Heart left ventricle (tissue), 16 donors: Measurements from ENCODE around the gene HNRNPH1. TPM values are rescaled to one million over a fixed set of nuclear protein-coding genes. Genes with fewer than 3 reads are reported as not detected.

ENCODE experiments used
- ATAC-seq, 4 donors: fragments of 200-7000 bp; cut with Tn5 transposase; one replicate each; pipeline ENCODE4 v1.9.1; 2020 to 2022; ENCODE audit warnings: moderate library complexity in 4 of 4, mild to moderate bottlenecking in 3 of 4, moderate number of reproducible peaks in 1 of 4
- DNase-seq, 5 donors: peaks; one replicate each; pipeline ENCODE4 v3.0.0-alpha.2; 2020
- H3K27ac ChIP-seq, 12 donors: fragments of 200-600 bp; sonication (generic) in 4 of 12; one replicate each; pipeline versions ENCODE4 v1.5.0 to v1.8.0; 2016 to 2022; ENCODE audit warnings: mild to moderate bottlenecking in 2 of 12
- H3K27me3 ChIP-seq, 9 donors: fragments of 200-600 bp; sonication (generic) in 2 of 9; one replicate each; pipeline versions ENCODE4 v1.5.1 to v1.8.0; 2016 to 2022; ENCODE audit warnings: mild to moderate bottlenecking in 3 of 9
- H3K36me3 ChIP-seq, 9 donors: fragments of 200-600 bp; sonication (generic) in 2 of 9; one replicate each; pipeline versions ENCODE4 v1.5.0 to v1.8.0; 2018 to 2022; ENCODE audit warnings: mild to moderate bottlenecking in 2 of 9
- H3K4me1 ChIP-seq, 12 donors: fragments of 200-600 bp; sonication (generic) in 4 of 12; one replicate each; pipeline versions ENCODE4 v1.5.0 to v1.8.0; 2016 to 2022; ENCODE audit warnings: mild to moderate bottlenecking in 3 of 12
- H3K4me3 ChIP-seq, 12 donors: fragments of 200-600 bp; sonication (generic) in 4 of 12; one replicate each; pipeline versions ENCODE4 v1.5.0 to v1.8.0; 2017 to 2022; ENCODE audit warnings: mild to moderate bottlenecking in 9 of 12, moderate library complexity in 4 of 12
- H3K9me3 ChIP-seq, 12 donors: fragments of 200-600 bp; sonication (generic) in 4 of 12; one replicate each; pipeline versions ENCODE4 v1.5.0 to v1.8.0; 2016 to 2022; ENCODE audit warnings: mild to moderate bottlenecking in 1 of 12
- POLR2A ChIP-seq, 2 donors: fragments of 450-650 bp; IDR thresholded peaks; one replicate each; pipeline ENCODE4 v1.6.1; 2017; ENCODE audit warnings: antibody characterized with exemption in 2 of 2, mild to moderate bottlenecking in 2 of 2, moderate library complexity in 2 of 2
- WGBS, 4 donors: extraction: QIAGEN DNeasy Blood & Tissue Kit in 2 of 4; methylation state at CpG; one replicate each; pipeline versions ENCODE4 v1.1.5 to v1.1.7; 2013 to 2018; 5-methylcytosine and 5-hydroxymethylcytosine counted together
- intact Hi-C, 10 donors: fragments of 100-400 bp; cut with DNase I; formaldehyde crosslinking; loops; one replicate each; pipeline versions ENCODE4 v1.11.1 to v1.14.2; 2022
- polyA plus RNA-seq, 2 donors: library from polyadenylated mRNA; stranded (reverse); fragments of 200-250 nt; gene quantifications; one replicate each; pipeline ENCODE4 v1.2.3, GENCODE V29; 2013
- total RNA-seq, 9 donors: library from RNA; depleted of rRNA in 2 of 9; stranded (reverse); fragments of >200 nt in 2 of 9; fragmentation: NEBNext Ultra II Directional in 3 of 9; extraction: Animal tissue kit (Norgen Biotek cat#: 25700) in 3 of 9; gene quantifications; one replicate each; pipeline versions ENCODE4 v1.1.0 to v1.2.4, GENCODE V29; 2016 to 2023
- TF ChIP-seq, protein P1 (sequence below), 12 donors: fragments of 200-600 bp; sonication (generic) in 4 of 12; IDR thresholded peaks; one replicate each; pipeline versions ENCODE4 v1.5.0 to v1.8.0; 2018 to 2022; ENCODE audit warnings: antibody characterized with exemption in 12 of 12, mild to moderate bottlenecking in 5 of 12
- donor health status: ischemic (EF 13 %, LVEDD 7.1; RV severe dilation, severe dysfunction).
- donor health status: healthy with polysubstance abuse.
- donor health status: DM: no; HTN: yes; CAD: no.
- donor health status: DM: no; HTN: no; CAD: no.
- donor health status: ischemic (EF 25% LVEDD 6.9; RV normal size, moderate dysfunction).
- donor health status: ischemic (EF 25% LVEDD 5.7; RV mildly dilated, moderate dysfunction).
- donor health status: healthy.
- donor health status: DM: yes; HTN: yes; CAD: no.
- donor health status: ischemic (EF 35%, LVEDD 5.7; RV mildly dilated, moderate dysfunction).
- donor health status: nonischemic (EF 11% LVEDD 7.7; RV severe dilation, severe dysfunction).
- donor health status: DM: yes; HTN: yes; CAD: no.
- donor health status: PGD.
- donor health status: ischemic (EF 29% LVEDD 5.4; RV normal size, mild dysfunction).
- donor health status: nonischemic (EF 23%, LVEDD 6.1; RV moderate dilation, normal function).

The HNRNPH1 gene
- total and polyA plus RNA-seq, 11 donors = 106 to 252 (median 178) TPM

DNA sequence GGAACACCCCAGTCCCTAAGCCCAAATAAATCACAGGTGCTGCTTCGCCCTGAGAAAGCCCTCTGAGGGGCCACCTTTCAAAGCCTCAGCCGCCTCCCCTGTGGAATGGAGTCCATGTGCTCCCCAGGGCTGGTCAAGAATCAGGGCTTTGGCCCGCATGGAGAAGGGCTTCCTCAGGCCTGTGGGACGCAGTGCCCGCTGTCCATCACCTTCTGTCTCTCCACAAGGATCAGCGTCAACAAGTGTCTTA is 16.6 kb downstream of the HNRNPH1 start:
- Histone ChIP-seq H3K4me3 (no peak overlapping the region), H3K27ac (peak overlapping the region in 4 of 12 donors; percentile 41 to 72 (median 46)), H3K9me3 (no peaks in the 10 kb centered on the region), H3K4me1 (peaks cover 0 to 40% (median 16%) of the 10 kb centered on the region in 12 donors), H3K27me3 (no peaks in the 10 kb centered on the region), H3K36me3 (peaks cover 4 to 100% (median 97%) of the 10 kb centered on the region in 9 donors)
- DNase-seq = no peak
- peak in 2 of 4 donors; percentile 1 to 2 for ATAC-seq
- no peak for TF ChIP-seq POLR2A (IDR thresholded peaks at IDR 0.05)
- TF ChIP-seq, protein P1, sequence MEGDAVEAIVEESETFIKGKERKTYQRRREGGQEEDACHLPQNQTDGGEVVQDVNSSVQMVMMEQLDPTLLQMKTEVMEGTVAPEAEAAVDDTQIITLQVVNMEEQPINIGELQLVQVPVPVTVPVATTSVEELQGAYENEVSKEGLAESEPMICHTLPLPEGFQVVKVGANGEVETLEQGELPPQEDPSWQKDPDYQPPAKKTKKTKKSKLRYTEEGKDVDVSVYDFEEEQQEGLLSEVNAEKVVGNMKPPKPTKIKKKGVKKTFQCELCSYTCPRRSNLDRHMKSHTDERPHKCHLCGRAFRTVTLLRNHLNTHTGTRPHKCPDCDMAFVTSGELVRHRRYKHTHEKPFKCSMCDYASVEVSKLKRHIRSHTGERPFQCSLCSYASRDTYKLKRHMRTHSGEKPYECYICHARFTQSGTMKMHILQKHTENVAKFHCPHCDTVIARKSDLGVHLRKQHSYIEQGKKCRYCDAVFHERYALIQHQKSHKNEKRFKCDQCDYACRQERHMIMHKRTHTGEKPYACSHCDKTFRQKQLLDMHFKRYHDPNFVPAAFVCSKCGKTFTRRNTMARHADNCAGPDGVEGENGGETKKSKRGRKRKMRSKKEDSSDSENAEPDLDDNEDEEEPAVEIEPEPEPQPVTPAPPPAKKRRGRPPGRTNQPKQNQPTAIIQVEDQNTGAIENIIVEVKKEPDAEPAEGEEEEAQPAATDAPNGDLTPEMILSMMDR (IDR thresholded peaks at IDR 0.05) = no peak
- WGBS, 4 donors = 92 to 100% (median 95%) methylated on average over 5 to 6 of the region's 6 CpGs
- intact Hi-C loops = no loop called here

DNA sequence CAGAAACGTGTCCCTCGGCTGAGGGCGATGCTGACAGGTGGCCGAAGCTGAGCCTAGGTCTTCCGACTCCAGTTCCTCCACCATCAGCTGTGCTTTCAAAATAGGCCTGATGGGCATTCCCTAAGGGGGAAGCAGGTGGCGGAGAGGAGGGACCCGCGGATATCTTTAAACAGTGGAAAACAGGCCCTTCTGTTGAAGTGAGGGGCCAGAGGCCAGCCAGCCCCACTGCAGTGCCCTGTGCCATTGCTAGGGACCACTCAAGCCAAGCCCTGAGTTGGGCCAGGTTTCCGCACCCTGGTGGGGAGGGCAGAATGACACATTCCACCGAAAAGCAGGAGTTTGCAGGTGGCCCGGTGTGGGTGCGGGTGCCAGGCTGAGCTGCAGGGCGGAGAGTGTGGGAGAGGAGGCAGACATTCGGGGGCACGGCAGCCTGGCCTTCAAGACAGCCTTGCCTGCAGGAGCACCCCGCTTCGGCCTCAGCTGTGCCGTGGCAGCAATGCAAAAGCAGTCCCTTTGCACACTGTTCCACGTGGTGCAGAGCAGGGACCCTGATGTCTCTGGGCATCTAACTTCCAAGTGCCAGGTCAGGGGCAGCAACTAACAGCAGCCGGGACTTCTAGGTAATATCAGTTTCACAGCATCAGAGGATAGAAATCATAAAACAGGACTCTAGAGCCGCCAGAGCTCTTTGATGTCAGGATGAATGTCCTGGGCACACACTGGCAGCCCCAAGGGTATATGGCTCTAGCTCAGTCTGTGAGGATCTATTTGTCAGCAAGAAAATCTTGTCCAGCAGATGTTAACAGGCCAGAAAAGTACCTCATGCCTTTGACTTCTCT is 17.2 kb downstream of the HNRNPH1 start:
- Histone ChIP-seq H3K9me3 (no peaks in the 10 kb centered on the region), H3K4me3 (no peak overlapping the region), H3K36me3 (peaks cover 4 to 100% (median 97%) of the 10 kb centered on the region in 9 donors), H3K27me3 (no peaks in the 10 kb centered on the region), H3K27ac (peak overlapping the region in 3 of 12 donors; percentile 41 to 72 (median 49)), H3K4me1 (peaks cover 0 to 35% (median 16%) of the 10 kb centered on the region in 12 donors)
- TF ChIP-seq, protein P1 (IDR thresholded peaks at IDR 0.05) = no peak
- no peak for TF ChIP-seq POLR2A (IDR thresholded peaks at IDR 0.05)
- no peak for DNase-seq
- ATAC-seq = no peak
- intact Hi-C loops = no loop called here
- 81 to 84% (median 83%) methylated on average over 18 to 21 of the region's 21 CpGs for WGBS, 4 donors

DNA sequence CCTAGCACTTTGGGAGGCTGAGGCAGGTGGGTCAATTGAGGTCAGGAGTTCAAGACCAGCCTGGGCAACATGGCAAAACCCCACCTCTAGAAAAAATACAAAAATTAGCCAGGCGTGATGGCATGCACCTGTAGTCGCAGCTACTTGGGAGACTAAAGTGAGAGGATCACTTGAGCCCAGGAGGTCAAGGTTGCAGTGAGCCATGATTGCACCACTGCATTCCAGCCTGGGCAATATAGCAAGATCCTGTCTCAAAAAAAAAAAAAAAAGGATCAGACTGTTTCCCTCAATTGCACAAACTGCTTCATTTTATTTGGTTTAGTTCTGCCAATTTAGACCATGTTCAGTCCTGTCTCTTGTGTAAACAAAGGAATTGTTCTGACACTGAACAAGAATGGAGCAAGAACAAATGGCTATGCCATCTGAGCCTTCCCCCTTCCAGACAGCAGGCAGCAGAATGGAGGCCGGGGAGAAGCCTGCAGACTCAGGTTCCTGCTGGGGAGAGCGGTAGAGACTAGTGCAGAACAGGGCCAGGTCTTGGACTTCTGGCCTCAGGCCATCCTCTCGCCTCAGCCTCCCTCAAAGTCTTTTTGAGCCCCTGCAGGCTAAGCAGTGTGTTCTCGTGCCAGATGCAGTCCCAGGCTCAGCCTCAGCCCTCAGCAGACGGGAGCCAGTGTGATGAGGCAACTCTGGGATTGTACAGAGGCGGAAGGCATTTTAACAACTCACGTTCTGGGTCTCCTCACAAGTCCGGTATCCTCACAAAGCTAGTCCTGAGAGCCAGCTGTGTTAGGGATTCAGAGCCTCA is 18.2 kb downstream of the HNRNPH1 start:
- Histone ChIP-seq H3K27me3 (no peaks in the 10 kb centered on the region), H3K9me3 (no peaks in the 10 kb centered on the region), H3K4me1 (peaks cover 0 to 26% (median 13%) of the 10 kb centered on the region in 12 donors), H3K27ac (peak overlapping the region in 1 of 12 donors; percentile 72), H3K36me3 (peaks cover 4 to 100% (median 97%) of the 10 kb centered on the region in 9 donors), H3K4me3 (no peak overlapping the region)
- intact Hi-C loops = no loop called here
- 70 to 84% (median 79%) methylated on average over 9 to 10 of the region's 10 CpGs for WGBS, 4 donors
- DNase-seq (no peak), ATAC-seq (no peak)
- no peak for TF ChIP-seq POLR2A (IDR thresholded peaks at IDR 0.05)
- TF ChIP-seq, protein P1 (IDR thresholded peaks at IDR 0.05) = no peak

DNA sequence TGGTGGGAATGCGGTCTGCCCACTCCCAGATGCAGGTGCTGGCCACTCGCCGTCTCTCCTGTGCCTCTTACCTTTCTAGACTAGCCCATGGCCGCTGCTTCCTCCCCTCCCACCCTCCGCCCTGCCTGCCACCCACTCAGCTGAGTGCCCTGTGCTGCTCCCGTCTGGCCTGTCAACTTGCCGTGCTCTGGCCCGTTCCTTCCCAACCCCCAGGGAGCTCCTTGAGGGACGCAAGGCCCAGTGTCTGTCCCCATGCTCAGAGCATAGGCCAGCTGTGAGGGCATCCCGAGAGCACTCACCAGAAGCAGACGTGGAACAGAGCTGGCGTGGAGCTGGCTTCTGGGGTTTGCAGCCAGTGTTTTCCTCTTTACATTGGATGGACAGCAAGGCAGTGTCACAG is 20.2 kb downstream of the HNRNPH1 start:
- H3K36me3 ChIP-seq = peaks cover 2 to 100% (median 97%) of the 10 kb centered on the region in 9 donors
- WGBS, 4 donors = 84 to 97% (median 90%) methylated on average over 12 of the region's 12 CpGs
- no peak for DNase-seq

More for the DNA sequence above, 20.2 kb downstream of the HNRNPH1 start:
- H3K27ac ChIP-seq = no peak overlapping the region
- no peaks in the 10 kb centered on the region for H3K9me3 ChIP-seq
- H3K27me3 ChIP-seq = no peaks in the 10 kb centered on the region
- ATAC-seq = no peak
- TF ChIP-seq, protein P1 (IDR thresholded peaks at IDR 0.05) = no peak
- TF ChIP-seq POLR2A (IDR thresholded peaks at IDR 0.05) = no peak
- intact Hi-C loops = no loop called here
- H3K4me3 ChIP-seq = no peak overlapping the region
- H3K4me1 ChIP-seq = peaks cover 0 to 22% (median 10%) of the 10 kb centered on the region in 12 donors
